ENCODE measurements around the gene TGM1.

TGM1 gene

GRCh38 chr14:24283796-24284460 lies 21.0 kb upstream of the TGM1 start:
- no peak overlapping the region for H3K4me3 ChIP-seq
- in situ Hi-C loops (cut with MboI; ENCODE audit: low sequenced_read_pairs): no loop called here

GRCh38 chr14:24282736-24283135 lies 19.8 kb upstream of the TGM1 start:
- H3K9me3 ChIP-seq: no peaks in the 10 kb centered on the region
- no peaks in the 10 kb centered on the region for H3K4me1 ChIP-seq
- H3K36me3 ChIP-seq (replicated peaks): no peaks in the 10 kb centered on the region
- in situ Hi-C loops (cut with MboI; ENCODE audit: low sequenced_read_pairs): no loop called here
- DNase-seq (ENCODE audit: low spot score in 2 of 2): no peak
- H3K27me3 ChIP-seq (ENCODE audit: low read depth): no peaks in the 10 kb centered on the region
- H3K4me3 ChIP-seq: no peak overlapping the region

More at GRCh38 chr14:24283796-24284460, 21.0 kb upstream of the TGM1 start:
- Histone ChIP-seq H3K27me3 (ENCODE audit: low read depth) (no peaks in the 10 kb centered on the region), H3K4me1 (no peaks in the 10 kb centered on the region), H3K36me3 (replicated peaks) (no peaks in the 10 kb centered on the region), H3K9me3 (no peaks in the 10 kb centered on the region)
- no peak for DNase-seq (ENCODE audit: low spot score in 2 of 2)

GRCh38 chr14:24281636-24282035 lies 18.7 kb upstream of the TGM1 start:
- Histone ChIP-seq H3K9me3 (no peaks in the 10 kb centered on the region), H3K36me3 (replicated peaks) (no peaks in the 10 kb centered on the region), H3K4me1 (no peaks in the 10 kb centered on the region), H3K4me3 (no peak overlapping the region), H3K27me3 (ENCODE audit: low read depth) (no peaks in the 10 kb centered on the region)
- DNase-seq (ENCODE audit: low spot score in 2 of 2): no peak
- in situ Hi-C loops (cut with MboI; ENCODE audit: low sequenced_read_pairs): no loop called here

- no peak for DNase-seq (ENCODE audit: low spot score in 2 of 2)
- Histone ChIP-seq H3K4me3 (no peak overlapping the region), H3K4me1 (no peaks in the 10 kb centered on the region), H3K9me3 (no peaks in the 10 kb centered on the region), H3K36me3 (replicated peaks) (no peaks in the 10 kb centered on the region), H3K27me3 (ENCODE audit: low read depth) (no peaks in the 10 kb centered on the region)
- in situ Hi-C loops (cut with MboI; ENCODE audit: low sequenced_read_pairs): no loop called here
Measured at GRCh38 chr14:24280797-24281460, 18.0 kb upstream of the TGM1 start.

GRCh38 chr14:24279301-24280186 lies 16.6 kb upstream of the TGM1 start:
- no peaks in the 10 kb centered on the region for H3K4me1 ChIP-seq
- H3K4me3 ChIP-seq: no peak overlapping the region

GRCh38 chr14:24278424-24278823 lies 15.4 kb upstream of the TGM1 start:
- in situ Hi-C loops (cut with MboI; ENCODE audit: low sequenced_read_pairs): no loop called here
- Histone ChIP-seq H3K4me3 (no peak overlapping the region), H3K27me3 (ENCODE audit: low read depth) (no peaks in the 10 kb centered on the region), H3K36me3 (replicated peaks) (no peaks in the 10 kb centered on the region), H3K4me1 (no peaks in the 10 kb centered on the region), H3K9me3 (no peaks in the 10 kb centered on the region)
- DNase-seq (ENCODE audit: low spot score in 2 of 2): no peak

More at GRCh38 chr14:24279301-24280186, 16.6 kb upstream of the TGM1 start:
- Histone ChIP-seq H3K9me3 (no peaks in the 10 kb centered on the region), H3K27me3 (ENCODE audit: low read depth) (no peaks in the 10 kb centered on the region), H3K36me3 (replicated peaks) (no peaks in the 10 kb centered on the region)
- DNase-seq (ENCODE audit: low spot score in 2 of 2): no peak
- in situ Hi-C loops (cut with MboI; ENCODE audit: low sequenced_read_pairs): no loop called here

- Histone ChIP-seq H3K4me3 (no peak overlapping the region), H3K27me3 (ENCODE audit: low read depth) (no peaks in the 10 kb centered on the region), H3K36me3 (replicated peaks) (no peaks in the 10 kb centered on the region), H3K4me1 (no peaks in the 10 kb centered on the region), H3K9me3 (no peaks in the 10 kb centered on the region)
- DNase-seq (ENCODE audit: low spot score in 2 of 2): no peak
- in situ Hi-C loops (cut with MboI; ENCODE audit: low sequenced_read_pairs): no loop called here
Measured at GRCh38 chr14:24277606-24278321, 14.8 kb upstream of the TGM1 start.

GRCh38 chr14:24277071-24277470 lies 14.1 kb upstream of the TGM1 start:
- H3K27me3 ChIP-seq (ENCODE audit: low read depth): no peaks in the 10 kb centered on the region
- no peaks in the 10 kb centered on the region for H3K9me3 ChIP-seq
- H3K36me3 ChIP-seq (replicated peaks): no peaks in the 10 kb centered on the region
- no peak for DNase-seq (ENCODE audit: low spot score in 2 of 2)
- in situ Hi-C loops (cut with MboI; ENCODE audit: low sequenced_read_pairs): no loop called here
- H3K4me3 ChIP-seq: no peak overlapping the region
- peaks cover 2% of the 10 kb centered on the region for H3K4me1 ChIP-seq

- DNase-seq (ENCODE audit: low spot score in 2 of 2): no peak
- no peak overlapping the region for H3K4me3 ChIP-seq
- H3K4me1 ChIP-seq: peaks cover 7% of the 10 kb centered on the region
- in situ Hi-C loops (cut with MboI; ENCODE audit: low sequenced_read_pairs): no loop called here
- H3K9me3 ChIP-seq: no peaks in the 10 kb centered on the region
- H3K36me3 ChIP-seq (replicated peaks): no peaks in the 10 kb centered on the region
- no peaks in the 10 kb centered on the region for H3K27me3 ChIP-seq (ENCODE audit: low read depth)
Measured at GRCh38 chr14:24274101-24274543, 11.1 kb upstream of the TGM1 start.

- Histone ChIP-seq H3K4me3 (no peak overlapping the region), H3K9me3 (no peaks in the 10 kb centered on the region), H3K4me1 (peaks cover 7% of the 10 kb centered on the region), H3K27me3 (ENCODE audit: low read depth) (no peaks in the 10 kb centered on the region), H3K36me3 (replicated peaks) (no peaks in the 10 kb centered on the region)
- in situ Hi-C loops (cut with MboI; ENCODE audit: low sequenced_read_pairs): no loop called here
- peak in 1 of 2 experiments; percentile 25 for DNase-seq (ENCODE audit: low spot score in 2 of 2)
Measured at GRCh38 chr14:24273422-24273998, 10.5 kb upstream of the TGM1 start.

GRCh38 chr14:24272467-24272866 lies 9.5 kb upstream of the TGM1 start:
- DNase-seq (ENCODE audit: low spot score in 2 of 2): no peak
- in situ Hi-C loops (cut with MboI; ENCODE audit: low sequenced_read_pairs): no loop called here
- Histone ChIP-seq H3K27me3 (ENCODE audit: low read depth) (no peaks in the 10 kb centered on the region), H3K36me3 (replicated peaks) (no peaks in the 10 kb centered on the region), H3K4me1 (peaks cover 7% of the 10 kb centered on the region), H3K4me3 (no peak overlapping the region), H3K9me3 (no peaks in the 10 kb centered on the region)

- Histone ChIP-seq H3K36me3 (replicated peaks) (no peaks in the 10 kb centered on the region), H3K4me1 (peaks cover 7% of the 10 kb centered on the region), H3K4me3 (peak overlapping the region; percentile 75), H3K27me3 (ENCODE audit: low read depth) (no peaks in the 10 kb centered on the region), H3K9me3 (no peaks in the 10 kb centered on the region)
- in situ Hi-C loops (cut with MboI; ENCODE audit: low sequenced_read_pairs): no loop called here
- DNase-seq (ENCODE audit: low spot score in 2 of 2): no peak
Measured at GRCh38 chr14:24271834-24272263, 8.9 kb upstream of the TGM1 start.

Data from HAP-1 (cell line).